GM10266 (cell line): ENCODE data around the gene TRMT112.

Experiments
- DNase-seq: peaks from one replicate; pipeline ENCODE4 v3.0.0; 2012; ENCODE audit errors: extremely low spot score
- TF ChIP-seq, protein P1 (sequence below): IDR thresholded peaks from 2 replicates; pipeline ENCODE4 v1.5.1; 2012; ENCODE audit warnings: mild to moderate bottlenecking, low read depth; ENCODE audit not compliant: control insufficient read depth, insufficient read depth; ENCODE audit errors: missing control alignments

The TRMT112 gene

DNA sequence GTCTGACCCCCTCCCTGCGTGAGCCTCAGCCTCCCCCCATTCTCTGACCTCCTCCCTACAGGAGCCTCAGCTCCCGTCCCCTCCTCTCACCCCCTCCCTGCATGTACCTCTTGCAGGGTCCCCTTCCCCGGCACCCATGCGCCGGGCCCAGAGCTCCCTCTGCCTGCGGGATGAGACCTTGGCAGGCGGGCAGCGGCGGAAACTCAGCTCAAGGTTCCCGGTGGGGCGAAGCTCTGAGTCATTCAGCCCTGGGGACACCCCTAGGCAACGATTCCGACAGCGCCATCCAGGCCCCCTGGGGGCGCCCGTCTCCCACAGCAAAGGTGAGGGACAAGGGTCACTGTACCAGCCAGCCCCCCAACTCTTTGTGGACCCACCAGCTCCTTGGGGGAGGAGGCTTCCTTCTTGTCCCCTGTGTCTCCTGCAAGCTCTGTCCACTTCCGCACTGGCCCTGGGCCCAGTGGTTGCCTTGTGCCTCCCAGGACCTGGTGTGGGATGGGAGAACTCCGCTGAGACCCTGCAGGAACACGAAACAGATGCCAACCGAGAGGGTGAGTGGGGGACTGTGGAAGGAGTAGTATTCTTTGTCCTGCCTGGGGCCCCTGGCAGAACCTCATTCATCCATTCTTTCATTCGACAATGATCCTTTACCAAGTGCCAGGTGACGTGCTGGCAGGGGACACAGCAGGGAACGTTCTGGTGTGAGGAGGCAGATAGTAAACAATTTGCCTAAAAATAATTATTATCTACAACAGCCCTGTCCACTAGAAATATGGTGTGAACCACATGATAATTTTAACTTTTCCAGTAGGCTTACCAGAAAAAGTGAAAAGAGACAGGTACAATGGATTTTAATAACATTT, 38.0 kb upstream of the TRMT112 start:
- TF ChIP-seq, protein P1, sequence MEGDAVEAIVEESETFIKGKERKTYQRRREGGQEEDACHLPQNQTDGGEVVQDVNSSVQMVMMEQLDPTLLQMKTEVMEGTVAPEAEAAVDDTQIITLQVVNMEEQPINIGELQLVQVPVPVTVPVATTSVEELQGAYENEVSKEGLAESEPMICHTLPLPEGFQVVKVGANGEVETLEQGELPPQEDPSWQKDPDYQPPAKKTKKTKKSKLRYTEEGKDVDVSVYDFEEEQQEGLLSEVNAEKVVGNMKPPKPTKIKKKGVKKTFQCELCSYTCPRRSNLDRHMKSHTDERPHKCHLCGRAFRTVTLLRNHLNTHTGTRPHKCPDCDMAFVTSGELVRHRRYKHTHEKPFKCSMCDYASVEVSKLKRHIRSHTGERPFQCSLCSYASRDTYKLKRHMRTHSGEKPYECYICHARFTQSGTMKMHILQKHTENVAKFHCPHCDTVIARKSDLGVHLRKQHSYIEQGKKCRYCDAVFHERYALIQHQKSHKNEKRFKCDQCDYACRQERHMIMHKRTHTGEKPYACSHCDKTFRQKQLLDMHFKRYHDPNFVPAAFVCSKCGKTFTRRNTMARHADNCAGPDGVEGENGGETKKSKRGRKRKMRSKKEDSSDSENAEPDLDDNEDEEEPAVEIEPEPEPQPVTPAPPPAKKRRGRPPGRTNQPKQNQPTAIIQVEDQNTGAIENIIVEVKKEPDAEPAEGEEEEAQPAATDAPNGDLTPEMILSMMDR, result peak; percentile 82
- DNase-seq, result peak; percentile 88

DNA sequence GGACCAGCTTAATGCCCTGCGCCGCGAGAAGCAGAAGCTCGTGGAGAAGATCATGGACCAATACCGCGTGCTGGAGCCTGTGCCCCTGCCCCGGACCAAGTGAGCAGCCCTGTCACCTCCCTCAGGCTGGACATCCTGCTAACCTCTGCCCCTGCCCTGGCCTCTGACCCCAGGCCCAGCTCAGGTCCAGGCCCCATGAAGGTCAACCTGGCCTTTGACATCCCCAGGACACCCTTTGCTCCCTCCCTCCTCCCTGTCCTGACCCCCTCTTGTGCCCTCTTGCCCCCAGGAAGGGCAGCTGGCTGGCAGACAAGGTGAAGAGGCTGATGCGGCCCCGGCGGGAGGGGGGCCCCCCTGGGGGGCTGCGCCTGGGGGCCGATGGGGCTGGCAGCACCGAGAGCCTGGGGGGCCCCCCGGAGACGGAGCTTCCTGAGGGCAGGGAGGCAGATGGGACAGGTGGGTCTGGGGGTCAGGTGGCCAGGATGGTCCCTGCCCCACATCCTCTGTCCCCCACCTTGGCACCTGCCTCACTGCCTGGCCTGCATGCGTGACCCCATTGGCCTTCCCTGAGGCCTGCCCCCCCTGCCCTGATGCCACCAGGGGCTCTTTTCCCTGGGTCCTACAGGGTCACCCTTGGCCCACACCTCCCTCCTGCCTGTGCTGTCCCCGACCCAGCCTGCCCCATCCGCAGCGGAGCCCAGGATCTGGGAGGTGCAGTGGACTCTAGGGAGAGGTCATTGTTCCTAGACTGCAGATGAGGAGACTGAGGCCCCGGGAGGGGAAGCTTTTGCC, 36.6 kb upstream of the TRMT112 start:
- TF ChIP-seq, protein P1, result no peak
- DNase-seq, result no peak

DNA sequence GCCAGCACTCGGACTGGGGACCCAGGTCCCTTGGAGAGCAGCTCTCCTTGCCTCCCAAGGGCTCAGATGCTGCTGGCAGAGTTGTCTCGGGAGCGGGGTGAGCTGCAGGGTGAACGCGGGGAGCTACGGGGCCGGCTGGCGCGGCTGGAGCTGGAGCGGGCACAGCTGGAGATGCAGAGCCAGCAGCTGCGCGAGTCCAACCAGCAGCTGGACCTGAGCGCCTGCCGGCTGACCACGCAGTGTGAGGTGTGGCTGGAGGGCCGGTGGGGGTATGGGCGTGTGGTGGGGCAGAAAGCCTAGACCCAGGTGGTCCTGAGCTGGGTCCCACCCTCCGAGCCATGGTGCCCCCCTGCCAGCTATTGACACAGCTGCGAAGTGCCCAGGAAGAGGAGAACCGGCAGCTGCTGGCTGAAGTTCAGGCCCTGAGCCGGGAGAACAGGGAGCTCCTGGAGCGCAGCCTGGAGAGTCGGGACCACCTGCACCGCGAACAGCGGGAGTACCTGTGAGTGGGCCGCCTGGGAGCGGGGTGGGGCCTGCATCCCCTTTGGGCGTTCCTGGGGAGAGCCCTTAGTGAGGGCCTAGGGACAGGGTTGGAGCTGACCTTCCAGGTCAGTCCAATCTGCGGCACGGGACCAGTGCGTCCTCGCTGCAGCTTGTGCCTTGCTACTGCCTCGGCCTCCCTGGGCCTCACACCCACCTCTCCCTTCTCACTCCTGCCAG, 35.8 kb upstream of the TRMT112 start:
- TF ChIP-seq, protein P1, result no peak
- DNase-seq, result no peak

DNA sequence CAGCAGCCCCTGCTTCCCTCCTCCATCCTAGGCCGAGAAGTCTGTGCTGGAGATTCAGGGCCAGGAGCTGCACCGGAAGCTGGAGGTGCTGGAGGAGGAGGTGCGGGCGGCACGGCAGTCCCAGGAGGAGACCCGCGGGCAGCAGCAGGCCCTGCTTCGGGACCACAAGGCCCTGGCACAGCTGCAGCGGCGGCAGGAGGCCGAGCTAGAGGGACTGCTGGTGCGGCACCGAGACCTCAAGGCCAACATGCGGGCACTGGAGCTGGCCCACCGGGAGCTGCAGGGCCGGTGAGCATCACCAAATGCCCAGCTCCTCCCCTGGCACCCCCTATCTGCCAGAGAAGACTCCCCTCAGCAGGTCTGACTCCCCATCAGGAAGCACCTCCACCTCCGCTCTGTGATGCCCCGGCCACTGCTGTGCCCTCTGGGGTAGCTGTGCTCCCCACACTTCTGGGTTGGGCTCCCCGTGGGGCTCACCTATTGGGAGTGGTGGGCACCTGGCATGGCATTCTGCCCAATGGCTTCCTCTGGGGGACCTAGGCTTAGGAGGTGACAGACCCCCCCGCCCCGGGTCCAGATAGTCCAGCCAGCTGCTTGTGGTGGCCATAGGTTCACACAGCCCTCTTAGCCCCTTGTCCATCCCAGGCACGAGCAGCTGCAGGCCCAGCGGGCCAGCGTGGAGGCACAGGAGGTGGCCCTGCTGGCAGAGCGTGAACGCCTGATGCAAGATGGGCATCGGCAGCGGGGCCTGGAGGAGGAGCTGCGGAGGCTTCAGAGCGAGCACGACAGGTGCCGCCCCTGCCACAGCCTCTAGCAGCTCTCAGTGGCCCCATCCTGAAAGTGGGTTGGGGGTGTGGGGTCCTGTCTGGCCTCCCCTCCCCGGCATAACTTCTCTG, 35.0 kb upstream of the TRMT112 start:
- no peak for DNase-seq
- TF ChIP-seq, protein P1, result no peak

DNA sequence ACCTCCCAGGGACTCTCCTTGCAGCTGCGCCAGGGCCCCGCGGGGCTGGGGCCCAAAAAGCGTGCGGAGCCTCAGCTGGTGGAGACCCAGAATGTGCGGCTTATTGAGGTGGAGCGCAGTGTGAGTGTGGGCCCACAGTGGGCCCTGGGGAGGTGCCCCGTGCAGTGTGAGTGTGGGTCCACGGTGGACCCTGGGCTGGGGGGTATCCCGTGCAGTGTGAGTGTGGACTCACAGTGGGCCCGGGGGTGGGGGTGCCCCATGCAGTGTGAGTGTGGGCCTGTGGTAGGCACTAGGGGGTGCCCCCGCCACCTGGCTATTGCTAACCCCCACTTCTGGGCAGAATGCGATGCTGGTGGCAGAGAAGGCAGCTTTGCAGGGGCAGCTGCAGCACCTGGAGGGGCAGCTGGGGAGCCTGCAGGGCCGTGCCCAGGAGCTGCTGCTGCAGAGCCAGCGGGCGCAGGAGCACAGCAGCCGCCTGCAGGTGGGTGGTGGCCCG, 33.8 kb upstream of the TRMT112 start:
- TF ChIP-seq, protein P1, result no peak

DNA sequence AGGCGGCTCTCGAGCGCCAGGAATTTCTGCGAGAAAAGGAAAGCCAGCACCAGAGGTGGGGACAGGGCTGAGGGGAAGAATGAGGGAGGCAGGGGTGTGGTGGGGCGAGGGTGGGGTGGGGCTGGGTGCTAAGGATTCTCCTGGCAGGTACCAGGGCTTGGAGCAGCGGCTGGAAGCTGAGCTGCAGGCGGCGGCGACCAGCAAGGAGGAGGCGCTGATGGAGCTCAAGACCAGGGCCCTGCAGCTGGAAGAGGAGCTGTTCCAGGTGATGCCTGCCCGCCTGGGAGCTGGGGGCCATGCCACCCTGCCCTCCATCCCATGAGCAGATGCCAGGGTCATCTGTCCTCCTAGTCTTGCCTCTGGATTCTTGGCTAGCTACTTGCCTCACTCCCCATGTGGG, 32.0 kb upstream of the TRMT112 start:
- TF ChIP-seq, protein P1, result no peak
- DNase-seq, result no peak

More for the DNA sequence above, 33.8 kb upstream of the TRMT112 start:
- no peak for DNase-seq
